Measurements from ENCODE around the gene BMI1.
A peak's percentile ranks its signal among the peaks of the same experiment; 100 is the strongest.

The BMI1 gene

DNA sequence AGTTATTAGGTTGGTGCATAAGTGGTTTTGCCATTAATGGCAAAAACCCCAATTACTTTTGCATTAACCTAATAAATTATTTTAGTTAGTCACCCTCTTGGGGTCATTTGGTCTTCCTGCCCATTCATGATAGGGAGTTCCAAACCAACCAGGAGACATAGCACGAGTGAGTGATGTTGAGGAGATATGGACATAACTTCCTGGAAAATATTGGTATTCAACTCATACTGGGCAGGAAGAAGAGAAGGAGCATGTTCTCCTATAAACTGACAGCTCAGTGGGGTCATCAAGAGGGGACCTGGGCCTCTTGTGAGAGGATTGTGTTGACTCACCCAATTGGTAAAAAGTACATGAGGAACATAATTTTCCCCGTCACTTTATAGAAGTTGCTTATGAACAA lies 48.1 kb downstream of the BMI1 start:
- no peak for DNase-seq

- peak; percentile 79 to 97 for DNase-seq
These were observed 48.7 kb downstream of the BMI1 start for GRCh38 chr10:22369434-22370072.

DNA sequence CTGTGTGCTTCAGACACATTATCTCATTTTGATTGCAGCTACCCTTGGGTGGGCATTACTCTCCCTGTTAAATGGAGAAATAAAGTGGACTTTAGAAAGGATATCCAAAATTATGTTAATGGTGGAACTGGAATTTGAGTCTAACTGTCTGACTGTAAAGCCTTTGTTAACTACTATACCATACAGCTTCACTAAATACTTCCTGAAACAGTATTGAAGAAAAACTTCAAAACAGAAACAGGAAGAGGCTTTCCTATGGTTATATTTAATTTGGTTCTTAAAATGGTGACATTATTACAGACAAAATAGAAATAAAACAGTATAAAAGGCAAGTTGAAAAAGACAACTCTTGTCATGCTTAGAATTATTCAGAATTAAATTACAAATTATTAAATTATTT lies 49.4 kb downstream of the BMI1 start:
- peak in 1 of 2 donors; percentile 49 for DNase-seq

DNA sequence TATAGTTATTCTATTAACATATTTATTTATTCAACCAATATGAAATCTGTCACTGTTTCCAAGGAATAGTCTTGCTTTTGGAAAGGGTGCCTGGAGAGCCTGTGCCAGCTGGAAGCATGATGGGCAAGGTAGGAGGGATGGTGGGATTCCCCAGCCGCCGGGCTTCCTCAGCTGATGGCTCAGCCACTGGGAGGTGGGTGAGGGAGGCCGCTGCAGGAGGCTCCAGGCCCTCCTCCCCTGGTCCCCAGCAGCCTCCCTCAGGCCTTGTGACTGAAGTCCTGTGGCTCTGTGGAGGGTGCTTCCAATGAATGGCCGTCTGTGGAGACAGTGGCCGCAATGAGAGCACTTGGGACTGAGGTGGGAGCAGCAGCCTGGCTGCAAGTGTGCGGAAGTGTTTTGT lies 51.4 kb downstream of the BMI1 start:
- DNase-seq = no peak

DNA sequence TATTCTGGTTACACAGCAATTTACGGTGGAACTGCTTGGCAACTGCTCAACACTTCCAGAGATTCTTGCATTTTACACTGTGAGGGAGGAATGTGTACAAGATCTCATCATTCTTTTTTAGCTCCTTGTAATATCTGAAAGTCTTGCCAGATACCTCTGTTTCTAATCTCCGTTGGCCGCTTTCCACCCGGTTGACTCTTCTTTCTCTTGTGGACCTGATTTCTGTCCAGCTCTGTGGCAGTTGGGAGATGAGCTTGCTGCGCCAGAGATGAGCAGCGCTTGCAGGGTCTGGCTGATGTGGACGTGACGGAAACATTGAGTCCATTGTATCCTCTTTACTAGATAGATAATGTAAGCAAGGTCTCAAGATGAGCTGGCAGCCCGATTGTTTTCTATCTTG lies 52.0 kb downstream of the BMI1 start:
- DNase-seq = no peak

GRCh38 chr10:22374489-22375126 lies 53.7 kb downstream of the BMI1 start:
- DNase-seq = no peak

- no peak for DNase-seq
These were observed 58.2 kb downstream of the BMI1 start for GRCh38 chr10:22379059-22379458.
